SIG-M5 treated with dmso at 0.1 percent for 504 hours (cell line): ENCODE data around the gene HDAC9.

ENCODE experiments used
- DNase-seq: peaks from one replicate; lab custom pipeline; 2025; ENCODE audit not compliant: unreplicated experiment; lab: John Stamatoyannopoulos, UW

Gene HDAC9

DNA sequence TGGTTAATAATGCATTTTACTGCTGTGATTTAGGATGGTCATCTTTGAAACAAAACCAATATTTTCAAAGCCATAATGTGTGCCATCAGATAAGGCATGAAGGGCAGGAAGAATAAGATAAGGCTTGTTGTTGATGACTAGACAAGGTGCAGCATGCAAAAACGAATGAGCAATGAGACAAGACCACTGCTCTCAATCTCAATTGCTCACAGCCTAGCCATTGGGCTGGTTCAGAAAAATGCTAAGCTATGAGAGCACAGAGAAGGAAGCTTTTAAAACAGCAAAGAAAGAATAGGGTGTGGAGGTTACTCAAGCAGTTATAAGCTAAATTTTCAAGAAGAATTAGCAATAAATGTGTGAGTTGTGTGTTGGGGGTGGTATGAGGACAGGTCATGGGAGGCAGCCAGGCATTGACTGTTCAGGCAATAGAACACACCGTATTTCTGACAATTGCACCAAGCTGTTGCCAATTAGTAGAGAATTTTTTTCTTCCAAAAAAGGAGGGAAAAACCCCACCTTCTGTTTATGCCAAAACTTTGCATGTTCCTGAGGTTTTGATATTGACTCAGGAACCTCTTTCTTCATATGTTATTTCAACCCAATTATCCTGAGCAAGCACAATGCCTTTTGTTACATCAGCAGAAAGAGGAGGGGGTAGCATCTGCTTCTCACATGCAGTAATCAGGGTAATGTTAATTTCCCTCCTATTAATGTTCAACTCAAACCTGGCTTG is 276.5 kb downstream of the HDAC9 start:
- DNase-seq, result no peak

DNA sequence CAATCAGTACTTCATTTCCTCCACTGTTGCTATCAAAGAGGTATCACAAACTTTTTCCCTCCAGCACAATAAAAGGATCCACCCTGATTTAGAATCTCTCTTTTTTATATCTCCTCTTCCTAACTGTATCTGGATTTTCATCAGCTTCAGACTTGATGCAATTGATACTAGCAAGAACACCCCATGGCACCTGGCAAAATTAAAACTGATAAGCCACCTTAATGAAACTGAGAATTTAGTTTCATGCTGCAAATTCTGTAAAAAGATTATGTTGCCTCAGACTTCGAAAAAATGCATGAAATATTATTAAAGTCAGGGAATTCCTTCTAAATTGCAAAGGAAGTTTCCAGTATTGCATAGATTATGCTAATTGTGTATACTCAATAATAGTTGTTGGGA is 277.0 kb downstream of the HDAC9 start:
- DNase-seq, result no peak

DNA sequence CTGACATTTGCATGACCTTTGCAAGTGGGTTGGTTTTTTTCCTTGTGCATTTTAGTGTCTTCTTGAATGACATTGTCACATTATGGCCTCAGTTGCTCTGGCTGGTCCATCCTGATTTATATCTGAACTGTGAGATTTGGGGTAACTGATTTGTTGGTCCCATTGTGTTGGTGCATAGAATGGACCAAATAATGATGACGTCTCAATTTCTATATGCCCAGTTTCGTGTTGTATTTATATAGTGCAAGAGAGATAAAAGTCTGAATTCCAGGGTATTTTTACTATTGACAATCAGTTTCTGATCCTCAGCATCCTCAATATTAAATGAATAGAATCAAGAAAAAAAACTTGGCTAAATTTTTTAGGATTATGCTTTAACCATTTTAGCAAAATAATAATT is 281.8 kb downstream of the HDAC9 start:
- no peak for DNase-seq

DNA sequence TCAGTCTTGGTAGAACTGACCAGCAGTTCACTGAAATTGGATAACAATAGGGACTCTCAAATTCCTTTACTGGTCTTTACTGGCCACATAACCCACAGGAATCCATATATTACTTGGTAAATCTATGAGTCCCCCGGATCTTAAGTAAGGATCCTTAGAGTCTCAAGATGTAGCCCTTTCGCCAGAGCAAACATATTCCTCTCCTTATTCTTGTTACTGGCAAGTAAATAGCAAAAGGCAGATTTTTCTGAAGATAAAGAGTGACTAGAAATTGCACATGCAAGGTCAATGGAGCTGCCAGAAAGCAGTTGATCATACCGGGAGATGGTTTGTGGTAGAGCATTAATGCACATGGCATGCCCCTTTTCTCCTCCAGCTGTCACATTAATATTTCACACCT is 283.0 kb downstream of the HDAC9 start:
- no peak for DNase-seq

DNA sequence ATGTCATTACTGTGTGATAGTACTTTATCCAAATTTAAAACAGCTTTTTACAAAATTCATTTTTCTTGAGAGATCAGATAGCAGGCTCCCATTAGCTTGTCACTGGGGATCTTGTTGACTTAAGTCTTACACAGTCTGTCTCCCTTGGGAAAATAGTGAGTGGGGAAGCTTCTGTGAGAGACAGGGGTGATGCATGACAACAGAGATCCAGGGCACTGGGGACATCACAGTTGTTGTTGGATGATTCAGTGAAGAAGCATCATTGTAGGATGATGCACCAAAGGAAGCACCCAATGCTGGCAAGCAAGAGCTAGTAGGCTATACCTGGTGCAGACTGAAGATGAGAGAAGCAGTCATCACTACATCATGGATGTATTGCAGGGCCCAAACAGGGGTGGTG is 284.7 kb downstream of the HDAC9 start:
- no peak for DNase-seq

DNA sequence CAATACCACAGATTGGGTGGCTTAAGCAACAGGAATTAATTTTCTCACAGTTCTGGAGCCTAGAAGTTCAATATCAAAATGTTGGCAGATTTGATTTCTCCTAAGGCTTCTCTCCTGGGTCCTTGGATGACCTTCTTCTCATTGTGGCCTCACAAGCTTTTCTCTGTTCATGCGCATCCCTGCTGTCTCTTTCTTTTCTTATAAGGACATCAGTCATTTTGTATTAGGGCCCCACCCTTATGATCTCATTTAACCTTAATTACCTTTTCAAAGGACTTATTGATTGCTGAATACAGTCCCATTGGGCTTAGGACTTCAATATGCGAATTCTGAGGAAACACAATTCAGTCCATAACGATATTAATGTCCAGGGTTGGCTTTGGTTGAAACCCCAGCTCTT is 285.4 kb downstream of the HDAC9 start:
- no peak for DNase-seq

DNA sequence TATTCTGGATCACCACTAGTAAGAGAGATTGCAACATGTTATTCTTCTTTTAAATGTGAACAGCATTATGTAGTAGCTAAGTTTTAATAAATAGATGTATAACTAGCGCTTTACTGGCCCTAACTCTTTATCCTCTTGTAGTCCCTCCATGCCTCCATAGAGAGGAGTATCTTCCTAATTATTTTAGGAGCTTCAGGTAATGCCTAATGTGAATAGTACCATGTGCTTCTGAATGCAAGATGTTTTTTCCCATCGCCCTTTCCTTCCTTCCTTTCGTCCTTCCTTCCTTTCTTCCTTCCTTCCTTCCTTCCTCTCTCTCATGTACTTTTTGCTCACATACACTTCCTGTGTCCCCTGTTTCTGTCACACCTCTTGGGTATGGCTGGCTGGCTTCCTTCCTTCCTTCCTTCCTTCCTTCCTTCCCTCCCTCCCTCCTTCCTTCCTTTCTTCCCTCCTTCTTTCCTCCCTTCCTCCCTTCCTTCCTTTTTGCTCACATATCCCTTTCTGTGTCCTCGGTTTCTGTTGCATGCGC is 290.7 kb downstream of the HDAC9 start:
- DNase-seq, result no peak

DNA sequence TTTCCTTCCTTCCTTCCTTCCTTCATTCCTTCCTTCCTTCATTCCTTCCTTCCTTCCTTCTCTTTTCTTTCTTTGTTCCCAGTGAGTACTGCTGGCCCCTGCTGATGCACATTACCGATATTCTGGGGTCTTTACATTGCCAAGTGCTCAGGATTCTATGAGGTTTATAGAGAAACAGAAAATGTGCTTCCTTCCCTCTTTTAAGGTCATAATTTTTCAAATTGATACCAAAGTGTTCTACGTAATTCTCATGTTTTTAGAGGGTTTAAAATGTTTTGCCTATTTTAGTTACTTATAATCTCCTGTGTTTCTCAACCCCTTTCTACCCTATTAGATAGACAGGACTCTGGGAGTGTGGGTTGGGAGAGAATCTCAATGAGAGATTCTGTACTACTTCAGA is 291.2 kb downstream of the HDAC9 start:
- DNase-seq, result no peak

DNA sequence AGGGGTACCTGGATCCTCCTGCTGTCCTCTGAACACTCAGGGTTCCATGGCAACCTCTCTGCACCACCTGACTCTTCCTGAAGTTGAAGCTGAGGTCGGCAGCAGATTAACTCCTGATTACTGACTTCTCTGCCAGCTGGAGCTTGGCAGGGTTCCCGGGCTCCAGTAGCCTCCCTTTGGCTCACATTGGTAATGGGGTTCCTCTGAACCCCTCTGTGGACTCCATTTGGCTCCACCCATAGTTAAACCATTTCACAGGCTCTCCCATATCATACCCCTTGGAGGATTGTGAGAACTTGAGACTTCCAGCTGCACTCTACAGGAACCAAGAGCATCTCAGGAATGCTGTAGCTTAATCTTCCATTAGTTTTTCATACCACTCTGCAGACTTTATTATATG is 292.5 kb downstream of the HDAC9 start:
- DNase-seq, result no peak

DNA sequence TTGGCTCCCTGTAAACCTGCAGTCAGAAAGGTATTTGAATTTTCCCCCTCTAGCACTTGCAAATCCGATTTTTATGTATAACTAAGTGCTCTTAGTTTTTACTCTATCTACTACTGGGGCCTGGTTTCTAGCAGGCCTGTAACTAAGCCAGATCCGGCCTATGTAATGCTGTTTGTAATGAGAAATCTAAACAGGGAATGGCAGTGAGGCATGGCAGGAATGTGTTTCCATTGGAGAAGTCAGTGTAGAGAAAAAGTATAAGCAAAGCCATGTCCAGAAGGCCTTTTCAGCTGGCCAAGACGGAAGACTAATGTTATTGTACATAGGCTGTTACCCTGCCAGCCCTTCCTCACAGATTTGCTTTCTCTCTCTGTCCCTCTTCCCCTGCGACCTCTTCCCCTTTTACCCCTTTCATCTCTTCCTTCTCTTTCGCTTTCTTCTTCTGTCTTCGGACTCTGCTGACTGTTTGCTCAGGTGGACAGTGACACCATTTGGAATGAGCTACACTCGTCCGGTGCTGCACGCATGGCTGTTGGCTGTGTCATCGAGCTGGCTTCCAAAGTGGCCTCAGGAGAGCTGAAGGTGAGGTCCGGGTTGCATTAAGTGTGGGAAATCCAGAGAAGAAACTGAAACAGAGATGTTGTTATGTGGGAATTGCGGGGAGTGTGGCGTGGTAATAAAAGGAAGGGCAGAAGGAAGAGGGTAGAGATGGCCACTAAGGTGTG is 297.5 kb downstream of the HDAC9 start:
- DNase-seq, result no peak

DNA sequence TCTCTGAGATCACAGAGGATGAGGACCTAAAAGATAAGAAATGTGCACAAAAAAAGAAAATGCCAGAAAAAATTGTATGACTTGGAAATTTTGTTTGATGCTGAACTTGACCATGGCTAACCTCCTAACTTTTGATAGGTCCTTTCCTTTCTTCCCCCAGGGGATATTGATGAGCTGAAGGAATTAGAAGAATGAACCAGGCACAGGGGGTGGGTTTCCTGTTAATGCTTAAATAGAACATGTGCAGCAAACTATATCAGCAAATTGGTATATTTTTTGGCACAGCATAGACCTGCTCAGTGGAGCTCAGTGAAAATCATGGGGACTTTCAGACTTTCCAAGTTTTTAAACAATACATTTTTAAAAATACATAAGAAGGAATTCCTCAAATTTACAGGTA is 300.7 kb downstream of the HDAC9 start:
- DNase-seq, result no peak

DNA sequence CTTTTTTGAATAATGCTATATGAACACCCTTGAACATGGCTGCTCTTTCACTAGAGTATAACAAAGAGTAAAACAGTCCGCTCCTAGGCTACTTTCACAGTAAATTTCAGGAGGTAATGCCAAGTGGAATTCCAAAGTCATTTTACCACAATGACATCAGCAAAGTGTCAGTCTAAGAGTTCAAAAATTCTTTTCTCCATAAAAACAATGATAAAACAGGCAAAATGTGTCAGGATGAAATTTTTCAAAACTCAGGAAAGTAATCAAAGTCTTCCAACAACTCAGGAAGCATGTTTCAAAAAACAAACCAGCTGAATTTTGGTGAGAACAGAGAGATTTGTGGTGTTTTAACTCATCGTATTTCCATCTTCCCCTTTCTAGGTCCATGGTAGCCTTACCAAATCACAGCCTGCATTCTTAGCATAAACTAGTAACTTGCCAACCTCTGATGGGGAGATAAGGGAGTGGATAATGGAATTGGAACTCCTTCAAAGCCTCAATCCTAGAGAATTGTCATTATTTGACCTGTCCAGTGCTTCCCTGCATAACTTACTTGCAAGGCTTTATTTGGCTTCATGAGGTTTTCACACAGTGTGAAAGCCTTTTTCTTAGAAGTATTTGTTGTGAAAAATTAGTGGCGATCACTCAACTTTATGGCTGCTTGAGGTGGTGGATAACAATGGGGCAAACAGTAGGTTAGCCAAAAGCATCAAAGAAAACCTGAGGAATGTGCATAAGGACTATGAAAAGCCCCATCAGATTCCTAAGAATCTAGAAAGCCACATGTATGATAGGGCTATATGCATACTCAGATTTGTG is 302.7 kb downstream of the HDAC9 start:
- no peak for DNase-seq

DNA sequence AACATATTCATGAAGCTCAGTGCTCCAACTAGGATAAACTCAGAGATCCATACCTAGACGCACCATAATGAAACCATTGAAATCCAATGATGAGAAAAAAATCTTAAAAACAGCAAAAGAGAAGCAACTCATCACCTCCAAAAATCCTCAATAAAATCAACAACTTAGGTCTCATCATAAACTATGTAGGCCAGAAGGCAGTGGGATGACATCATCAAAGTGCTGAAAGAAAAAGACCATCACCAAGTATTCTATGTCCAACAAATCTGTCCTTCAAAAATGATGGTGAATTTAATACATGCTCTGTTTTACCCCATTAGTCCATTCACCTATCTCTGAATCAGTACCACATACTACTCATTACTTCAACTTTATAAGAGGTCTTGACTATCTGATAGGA is 304.4 kb downstream of the HDAC9 start:
- DNase-seq, result no peak

DNA sequence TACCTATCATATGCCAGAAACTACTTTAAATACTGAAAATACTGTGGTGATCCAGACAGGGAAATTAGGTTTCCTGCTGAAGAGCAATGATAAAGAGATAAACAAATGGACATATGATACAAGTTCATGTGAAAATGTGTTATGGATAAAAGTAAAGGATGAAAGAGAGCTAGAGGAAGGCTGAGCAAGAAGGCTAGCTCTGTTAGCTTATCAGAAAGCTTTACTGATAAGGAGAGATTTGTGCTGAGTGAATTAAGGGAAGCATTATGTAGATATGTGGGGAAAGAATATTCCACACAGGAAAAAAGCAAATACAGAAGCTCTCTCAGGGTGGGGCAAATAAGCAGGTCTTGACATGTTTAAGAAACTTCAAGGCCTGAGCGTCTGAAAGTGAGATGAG is 308.4 kb downstream of the HDAC9 start:
- DNase-seq, result no peak

DNA sequence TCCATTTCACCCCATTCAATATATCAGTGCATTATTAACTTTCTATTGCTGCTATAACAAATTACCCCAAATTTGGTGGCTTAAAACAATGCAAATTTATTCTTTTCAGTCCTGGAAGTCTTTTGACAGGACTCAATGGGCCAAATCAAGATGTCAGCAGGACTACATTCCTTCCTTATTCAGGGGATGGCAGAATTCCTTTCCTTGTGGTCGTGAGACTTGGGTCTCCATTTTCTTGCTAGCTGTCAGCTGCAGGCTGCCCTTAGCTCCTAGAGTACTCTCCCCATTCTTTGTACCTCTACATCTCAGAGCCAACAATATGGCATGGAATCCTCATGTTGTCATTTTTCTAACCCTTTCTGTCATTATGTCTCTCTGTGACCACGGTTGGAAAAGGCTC is 310.6 kb downstream of the HDAC9 start:
- no peak for DNase-seq

DNA sequence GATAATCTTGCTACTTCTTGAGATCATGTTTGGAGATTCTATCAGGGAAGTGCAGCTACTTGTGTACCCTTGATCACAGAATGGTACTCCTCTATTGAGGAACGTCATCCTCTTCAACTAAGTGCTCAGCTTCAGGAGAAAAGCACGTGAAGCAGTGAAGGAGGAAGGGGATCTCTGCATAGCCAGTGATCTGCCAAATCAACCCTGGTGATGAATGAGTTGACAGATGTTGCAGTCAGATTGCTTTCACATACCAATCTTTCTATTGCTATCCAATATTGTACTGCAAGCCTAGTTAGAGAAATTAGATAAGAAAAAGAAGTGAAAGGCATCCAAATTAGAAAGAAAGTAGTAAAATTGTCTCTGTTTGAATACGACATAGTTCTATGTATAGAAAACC is 312.5 kb downstream of the HDAC9 start:
- DNase-seq, result no peak

DNA sequence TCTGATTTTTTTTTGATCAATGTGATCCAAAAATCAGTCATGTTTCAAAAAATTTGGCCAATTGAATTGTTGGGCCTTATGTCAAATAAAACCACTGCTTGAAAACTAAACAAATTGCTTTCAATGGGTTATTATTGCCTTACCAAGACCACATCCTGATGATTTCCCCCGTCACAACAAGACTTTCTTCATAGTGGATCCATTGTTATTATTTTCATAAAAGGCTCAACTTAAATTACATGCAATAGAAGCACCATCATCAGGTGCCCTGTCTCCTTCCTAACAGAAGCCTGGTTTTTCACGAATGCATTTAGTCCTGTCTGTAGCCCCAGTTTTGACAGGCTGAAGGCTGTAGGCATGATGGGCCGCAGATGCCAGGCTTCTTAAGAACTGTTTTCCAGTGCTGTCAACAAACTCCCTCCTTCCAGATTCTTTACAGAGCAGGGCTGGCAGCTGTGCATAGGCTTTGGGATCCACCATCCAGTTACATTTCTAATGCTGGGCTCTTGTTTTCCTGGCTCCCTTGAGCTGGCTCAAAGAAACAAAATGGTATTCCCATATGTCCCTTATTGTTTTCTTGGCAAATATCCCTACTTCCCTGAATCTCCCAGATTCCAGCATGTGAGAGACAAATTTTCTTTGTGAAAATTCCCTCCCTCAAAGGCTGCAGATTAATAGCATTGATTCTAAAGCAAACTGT is 319.9 kb downstream of the HDAC9 start:
- DNase-seq, result no peak

DNA sequence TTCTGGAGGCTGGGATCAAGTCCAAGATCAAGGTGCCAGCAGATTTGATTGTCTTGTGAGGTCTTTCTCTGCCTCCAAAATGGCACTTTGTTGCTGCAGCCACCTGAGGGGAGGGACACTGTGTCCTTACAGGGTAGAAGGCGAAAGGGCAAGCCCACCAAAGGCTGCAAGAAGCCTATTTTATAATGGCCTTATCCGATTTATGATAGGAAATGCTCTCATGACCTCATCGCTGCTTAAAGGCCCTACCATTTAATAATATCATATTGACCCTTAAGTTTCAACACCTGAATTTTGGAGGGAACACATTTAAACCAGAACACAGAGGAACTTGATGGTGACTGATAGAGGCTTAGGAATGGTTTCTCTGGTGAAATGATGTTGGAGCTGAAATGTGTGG is 325.4 kb downstream of the HDAC9 start:
- no peak for DNase-seq

DNA sequence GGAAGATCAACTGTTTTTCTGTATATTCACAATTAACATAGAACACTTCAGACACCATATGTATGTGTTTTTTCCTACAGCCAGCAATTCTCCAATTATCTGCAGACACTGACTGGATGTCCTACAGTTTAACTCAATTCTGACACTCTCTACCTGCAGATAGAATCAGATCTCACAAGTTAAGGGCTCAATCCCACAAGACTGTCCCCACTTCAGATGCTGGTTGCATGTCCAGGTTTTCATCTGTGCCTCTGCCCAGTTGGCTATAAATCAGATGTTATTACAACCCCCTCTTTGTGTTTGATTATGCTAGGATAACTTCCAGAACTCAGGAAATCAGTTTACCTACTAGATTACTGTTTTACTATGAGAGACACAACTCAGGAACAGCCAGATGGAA is 326.0 kb downstream of the HDAC9 start:
- no peak for DNase-seq

DNA sequence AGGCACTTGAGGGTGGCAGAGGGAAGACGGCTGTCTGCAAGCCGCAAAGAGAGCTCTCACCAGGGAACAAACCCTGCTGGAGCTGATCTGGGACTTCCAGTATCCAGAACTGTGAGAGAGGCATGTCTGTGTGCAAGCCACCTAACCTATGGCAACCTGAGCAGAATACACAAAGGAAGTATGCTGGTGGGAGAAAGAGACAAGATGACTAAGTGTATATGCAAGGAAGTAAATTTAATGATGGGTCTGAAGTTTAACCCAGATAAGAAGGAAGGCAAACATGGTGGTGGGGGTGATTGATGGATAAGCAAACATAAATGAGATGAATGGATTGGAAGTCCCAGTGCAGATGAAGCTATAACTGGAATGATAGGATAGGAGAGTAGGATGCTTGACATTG is 328.6 kb downstream of the HDAC9 start:
- no peak for DNase-seq
